Gastroesophageal sphincter (tissue), 3 donors: ENCODE measurements around the gene SERPINA3.

Source experiments
- EP300 ChIP-seq: sonication (generic); formaldehyde crosslinking; IDR thresholded peaks from one replicate; pipeline ENCODE4 v1.6.1; 2017; ENCODE audit warnings: antibody characterized with exemption, mild to moderate bottlenecking
- POLR2A ChIP-seq, 2 donors: fragments of 450-650 bp; IDR thresholded peaks; one replicate each; pipeline ENCODE4 v1.6.1; 2017; ENCODE audit warnings: antibody characterized with exemption in 2 of 2, mild to moderate bottlenecking in 2 of 2, moderate library complexity in 1 of 2
- TF ChIP-seq, protein P1 (sequence below), 4 experiments: fragments of 200-600 bp in 2 of 4; fragments of 450-650 bp in 2 of 4; sonication (generic) in 1 of 4; IDR thresholded peaks; one replicate each; pipeline ENCODE4 v1.5.1; 2017 to 2019; ENCODE audit warnings: antibody characterized with exemption in 4 of 4, mild to moderate bottlenecking in 2 of 4, moderate library complexity in 2 of 4

GRCh38 chr14:94644102-94644535 is 31.9 kb downstream of the SERPINA3 start:
- TF ChIP-seq, protein P1, sequence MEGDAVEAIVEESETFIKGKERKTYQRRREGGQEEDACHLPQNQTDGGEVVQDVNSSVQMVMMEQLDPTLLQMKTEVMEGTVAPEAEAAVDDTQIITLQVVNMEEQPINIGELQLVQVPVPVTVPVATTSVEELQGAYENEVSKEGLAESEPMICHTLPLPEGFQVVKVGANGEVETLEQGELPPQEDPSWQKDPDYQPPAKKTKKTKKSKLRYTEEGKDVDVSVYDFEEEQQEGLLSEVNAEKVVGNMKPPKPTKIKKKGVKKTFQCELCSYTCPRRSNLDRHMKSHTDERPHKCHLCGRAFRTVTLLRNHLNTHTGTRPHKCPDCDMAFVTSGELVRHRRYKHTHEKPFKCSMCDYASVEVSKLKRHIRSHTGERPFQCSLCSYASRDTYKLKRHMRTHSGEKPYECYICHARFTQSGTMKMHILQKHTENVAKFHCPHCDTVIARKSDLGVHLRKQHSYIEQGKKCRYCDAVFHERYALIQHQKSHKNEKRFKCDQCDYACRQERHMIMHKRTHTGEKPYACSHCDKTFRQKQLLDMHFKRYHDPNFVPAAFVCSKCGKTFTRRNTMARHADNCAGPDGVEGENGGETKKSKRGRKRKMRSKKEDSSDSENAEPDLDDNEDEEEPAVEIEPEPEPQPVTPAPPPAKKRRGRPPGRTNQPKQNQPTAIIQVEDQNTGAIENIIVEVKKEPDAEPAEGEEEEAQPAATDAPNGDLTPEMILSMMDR (IDR thresholded peaks at IDR 0.05) = no peak
- TF ChIP-seq POLR2A (IDR thresholded peaks at IDR 0.05) (no peak), EP300 (no peak)
